WTC11 (cell line): ENCODE results near the gene COL20A1. TPM values are rescaled to one million over a fixed set of nuclear protein-coding genes. Genes with fewer than 3 reads are reported as not detected.

Source experiments
- CREM ChIP-seq: sonication (generic); formaldehyde crosslinking; IDR thresholded peaks from 2 replicates; pipeline ENCODE4 v1.8.1; 2022; ENCODE audit warnings: mild to moderate bottlenecking, missing genetic modification reagents, moderate library complexity
- ELF4 ChIP-seq: sonication (generic); formaldehyde crosslinking; IDR thresholded peaks from 2 replicates; pipeline ENCODE4 v1.8.1; 2022; ENCODE audit warnings: low read depth, mild to moderate bottlenecking, moderate library complexity, missing genetic modification reagents
- IRF2 ChIP-seq: sonication (generic); formaldehyde crosslinking; IDR thresholded peaks from 2 replicates; pipeline ENCODE4 v1.8.0; 2022; ENCODE audit warnings: low read depth, missing genetic modification reagents, borderline replicate concordance
- JUN ChIP-seq: sonication (generic); formaldehyde crosslinking; IDR thresholded peaks from 2 replicates; pipeline ENCODE4 v1.8.0; 2023; ENCODE audit warnings: mild to moderate bottlenecking, missing genetic modification reagents
- KAT7 ChIP-seq: sonication (generic); formaldehyde crosslinking; IDR thresholded peaks from 2 replicates; pipeline ENCODE4 v1.8.1; 2023; ENCODE audit warnings: missing genetic modification reagents, mild to moderate bottlenecking, borderline replicate concordance
- TEAD4 ChIP-seq: sonication (generic); formaldehyde crosslinking; IDR thresholded peaks from 2 replicates; pipeline ENCODE4 v1.8.0; 2022; ENCODE audit warnings: mild to moderate bottlenecking, missing genetic modification reagents
- total RNA-seq: library from RNA; stranded (reverse); gene quantifications from 3 replicates; pipeline ENCODE4 v1.2.3, GENCODE V29; 2021
- TF ChIP-seq, protein P1 (sequence below): sonication (generic); formaldehyde crosslinking; IDR thresholded peaks from 2 replicates; pipeline ENCODE4 v1.8.1; 2022; ENCODE audit warnings: missing genetic modification reagents, borderline replicate concordance
- TF ChIP-seq, protein P2 (sequence below): fragments of 250-450 bp; sonication (Bioruptor Pico); IDR thresholded peaks from 2 replicates; pipeline ENCODE4 v1.9.0; 2021; ENCODE audit warnings: mild to moderate bottlenecking
- TF ChIP-seq, protein P3 (sequence below): sonication (generic); formaldehyde crosslinking; IDR thresholded peaks from 2 replicates; pipeline ENCODE4 v1.8.1; 2022; ENCODE audit warnings: low read depth, missing genetic modification reagents, borderline replicate concordance
- TF ChIP-seq, protein P4 (sequence below): sonication (generic); formaldehyde crosslinking; IDR thresholded peaks from 2 replicates; pipeline ENCODE4 v1.8.0; 2023; ENCODE audit warnings: missing genetic modification reagents, mild to moderate bottlenecking, borderline replicate concordance
- TF ChIP-seq, protein P5 (sequence below): sonication (generic); formaldehyde crosslinking; IDR thresholded peaks from 2 replicates; pipeline ENCODE4 v1.8.1; 2022; ENCODE audit warnings: low read depth, mild to moderate bottlenecking, moderate library complexity, missing genetic modification reagents, borderline replicate concordance
- TF ChIP-seq, protein P6 (sequence below): sonication (generic); formaldehyde crosslinking; conservative IDR thresholded peaks from 2 replicates; pipeline ENCODE4 v1.8.1; 2022; ENCODE audit warnings: mild to moderate bottlenecking, missing genetic modification reagents
- TF ChIP-seq, protein P7 (sequence below): sonication (generic); formaldehyde crosslinking; IDR thresholded peaks from 2 replicates; pipeline ENCODE4 v1.8.0; 2022; ENCODE audit warnings: mild to moderate bottlenecking, missing genetic modification reagents

Gene COL20A1
- total RNA-seq, 1 experiment from 2014 or later = 1.3 TPM

DNA sequence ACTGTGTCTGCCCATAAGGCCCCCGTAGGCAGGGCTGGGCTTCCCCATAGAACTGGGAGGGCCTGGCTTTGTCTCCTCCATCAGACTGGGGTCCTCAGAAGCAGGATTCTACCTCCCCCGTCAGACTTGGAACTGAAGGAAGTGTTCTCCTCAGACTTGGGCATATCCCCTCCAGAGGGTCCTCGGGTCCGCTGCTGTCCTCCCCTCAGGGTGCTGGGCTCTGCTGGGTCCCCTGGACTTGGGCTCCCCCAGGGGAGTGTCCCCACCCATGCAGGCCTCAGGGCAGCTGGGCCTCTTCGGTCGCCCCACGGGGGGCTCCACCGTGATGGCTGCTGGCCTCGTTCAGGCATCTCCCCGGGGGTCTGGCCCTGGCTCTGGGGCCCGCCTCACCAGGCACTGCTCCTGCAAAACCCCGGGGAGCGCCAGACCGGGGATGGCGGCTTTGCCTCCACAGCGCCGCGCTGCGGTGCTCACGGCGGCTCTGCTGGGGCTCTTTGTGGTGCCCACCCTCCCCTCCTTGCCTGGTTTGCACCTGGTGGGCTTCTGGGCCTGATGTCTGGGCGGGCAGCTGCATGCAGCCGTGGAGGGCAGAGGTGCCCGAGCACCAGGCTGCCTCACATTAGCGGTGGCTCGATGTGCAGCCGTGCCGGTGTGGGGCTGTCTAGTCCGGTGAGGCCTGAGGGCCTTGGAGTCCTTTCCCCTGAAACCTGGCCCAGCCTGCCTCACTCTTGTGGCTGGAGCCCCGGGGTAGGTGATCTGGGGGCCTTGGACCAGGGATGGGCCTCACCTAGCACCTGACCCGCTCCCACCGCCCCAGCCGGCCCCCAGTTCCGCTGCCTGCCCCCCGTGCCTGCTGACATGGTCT is 13.9 kb downstream of the COL20A1 start (continued):
- TF ChIP-seq, protein P1, sequence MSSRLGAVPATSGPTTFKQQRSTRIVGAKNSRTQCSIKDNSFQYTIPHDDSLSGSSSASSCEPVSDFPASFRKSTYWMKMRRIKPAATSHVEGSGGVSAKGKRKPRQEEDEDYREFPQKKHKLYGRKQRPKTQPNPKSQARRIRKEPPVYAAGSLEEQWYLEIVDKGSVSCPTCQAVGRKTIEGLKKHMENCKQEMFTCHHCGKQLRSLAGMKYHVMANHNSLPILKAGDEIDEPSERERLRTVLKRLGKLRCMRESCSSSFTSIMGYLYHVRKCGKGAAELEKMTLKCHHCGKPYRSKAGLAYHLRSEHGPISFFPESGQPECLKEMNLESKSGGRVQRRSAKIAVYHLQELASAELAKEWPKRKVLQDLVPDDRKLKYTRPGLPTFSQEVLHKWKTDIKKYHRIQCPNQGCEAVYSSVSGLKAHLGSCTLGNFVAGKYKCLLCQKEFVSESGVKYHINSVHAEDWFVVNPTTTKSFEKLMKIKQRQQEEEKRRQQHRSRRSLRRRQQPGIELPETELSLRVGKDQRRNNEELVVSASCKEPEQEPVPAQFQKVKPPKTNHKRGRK (CRISPR knock-in tag) = no peak
- TF ChIP-seq IRF2 (no peak), ELF4 (CRISPR knock-in tag) (no peak), KAT7 (CRISPR knock-in tag) (no peak), CREM (CRISPR knock-in tag) (no peak), TEAD4 (CRISPR knock-in tag) (no peak), JUN (CRISPR knock-in tag) (no peak)
- TF ChIP-seq, protein P2, sequence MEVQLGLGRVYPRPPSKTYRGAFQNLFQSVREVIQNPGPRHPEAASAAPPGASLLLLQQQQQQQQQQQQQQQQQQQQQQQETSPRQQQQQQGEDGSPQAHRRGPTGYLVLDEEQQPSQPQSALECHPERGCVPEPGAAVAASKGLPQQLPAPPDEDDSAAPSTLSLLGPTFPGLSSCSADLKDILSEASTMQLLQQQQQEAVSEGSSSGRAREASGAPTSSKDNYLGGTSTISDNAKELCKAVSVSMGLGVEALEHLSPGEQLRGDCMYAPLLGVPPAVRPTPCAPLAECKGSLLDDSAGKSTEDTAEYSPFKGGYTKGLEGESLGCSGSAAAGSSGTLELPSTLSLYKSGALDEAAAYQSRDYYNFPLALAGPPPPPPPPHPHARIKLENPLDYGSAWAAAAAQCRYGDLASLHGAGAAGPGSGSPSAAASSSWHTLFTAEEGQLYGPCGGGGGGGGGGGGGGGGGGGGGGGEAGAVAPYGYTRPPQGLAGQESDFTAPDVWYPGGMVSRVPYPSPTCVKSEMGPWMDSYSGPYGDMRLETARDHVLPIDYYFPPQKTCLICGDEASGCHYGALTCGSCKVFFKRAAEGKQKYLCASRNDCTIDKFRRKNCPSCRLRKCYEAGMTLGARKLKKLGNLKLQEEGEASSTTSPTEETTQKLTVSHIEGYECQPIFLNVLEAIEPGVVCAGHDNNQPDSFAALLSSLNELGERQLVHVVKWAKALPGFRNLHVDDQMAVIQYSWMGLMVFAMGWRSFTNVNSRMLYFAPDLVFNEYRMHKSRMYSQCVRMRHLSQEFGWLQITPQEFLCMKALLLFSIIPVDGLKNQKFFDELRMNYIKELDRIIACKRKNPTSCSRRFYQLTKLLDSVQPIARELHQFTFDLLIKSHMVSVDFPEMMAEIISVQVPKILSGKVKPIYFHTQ (CRISPR knock-in tag) = no peak
- TF ChIP-seq, protein P3, sequence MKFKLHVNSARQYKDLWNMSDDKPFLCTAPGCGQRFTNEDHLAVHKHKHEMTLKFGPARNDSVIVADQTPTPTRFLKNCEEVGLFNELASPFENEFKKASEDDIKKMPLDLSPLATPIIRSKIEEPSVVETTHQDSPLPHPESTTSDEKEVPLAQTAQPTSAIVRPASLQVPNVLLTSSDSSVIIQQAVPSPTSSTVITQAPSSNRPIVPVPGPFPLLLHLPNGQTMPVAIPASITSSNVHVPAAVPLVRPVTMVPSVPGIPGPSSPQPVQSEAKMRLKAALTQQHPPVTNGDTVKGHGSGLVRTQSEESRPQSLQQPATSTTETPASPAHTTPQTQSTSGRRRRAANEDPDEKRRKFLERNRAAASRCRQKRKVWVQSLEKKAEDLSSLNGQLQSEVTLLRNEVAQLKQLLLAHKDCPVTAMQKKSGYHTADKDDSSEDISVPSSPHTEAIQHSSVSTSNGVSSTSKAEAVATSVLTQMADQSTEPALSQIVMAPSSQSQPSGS (CRISPR knock-in tag) = no peak
- TF ChIP-seq, protein P4, sequence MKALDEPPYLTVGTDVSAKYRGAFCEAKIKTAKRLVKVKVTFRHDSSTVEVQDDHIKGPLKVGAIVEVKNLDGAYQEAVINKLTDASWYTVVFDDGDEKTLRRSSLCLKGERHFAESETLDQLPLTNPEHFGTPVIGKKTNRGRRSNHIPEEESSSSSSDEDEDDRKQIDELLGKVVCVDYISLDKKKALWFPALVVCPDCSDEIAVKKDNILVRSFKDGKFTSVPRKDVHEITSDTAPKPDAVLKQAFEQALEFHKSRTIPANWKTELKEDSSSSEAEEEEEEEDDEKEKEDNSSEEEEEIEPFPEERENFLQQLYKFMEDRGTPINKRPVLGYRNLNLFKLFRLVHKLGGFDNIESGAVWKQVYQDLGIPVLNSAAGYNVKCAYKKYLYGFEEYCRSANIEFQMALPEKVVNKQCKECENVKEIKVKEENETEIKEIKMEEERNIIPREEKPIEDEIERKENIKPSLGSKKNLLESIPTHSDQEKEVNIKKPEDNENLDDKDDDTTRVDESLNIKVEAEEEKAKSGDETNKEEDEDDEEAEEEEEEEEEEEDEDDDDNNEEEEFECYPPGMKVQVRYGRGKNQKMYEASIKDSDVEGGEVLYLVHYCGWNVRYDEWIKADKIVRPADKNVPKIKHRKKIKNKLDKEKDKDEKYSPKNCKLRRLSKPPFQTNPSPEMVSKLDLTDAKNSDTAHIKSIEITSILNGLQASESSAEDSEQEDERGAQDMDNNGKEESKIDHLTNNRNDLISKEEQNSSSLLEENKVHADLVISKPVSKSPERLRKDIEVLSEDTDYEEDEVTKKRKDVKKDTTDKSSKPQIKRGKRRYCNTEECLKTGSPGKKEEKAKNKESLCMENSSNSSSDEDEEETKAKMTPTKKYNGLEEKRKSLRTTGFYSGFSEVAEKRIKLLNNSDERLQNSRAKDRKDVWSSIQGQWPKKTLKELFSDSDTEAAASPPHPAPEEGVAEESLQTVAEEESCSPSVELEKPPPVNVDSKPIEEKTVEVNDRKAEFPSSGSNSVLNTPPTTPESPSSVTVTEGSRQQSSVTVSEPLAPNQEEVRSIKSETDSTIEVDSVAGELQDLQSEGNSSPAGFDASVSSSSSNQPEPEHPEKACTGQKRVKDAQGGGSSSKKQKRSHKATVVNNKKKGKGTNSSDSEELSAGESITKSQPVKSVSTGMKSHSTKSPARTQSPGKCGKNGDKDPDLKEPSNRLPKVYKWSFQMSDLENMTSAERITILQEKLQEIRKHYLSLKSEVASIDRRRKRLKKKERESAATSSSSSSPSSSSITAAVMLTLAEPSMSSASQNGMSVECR (CRISPR knock-in tag) = no peak
- TF ChIP-seq, protein P5, sequence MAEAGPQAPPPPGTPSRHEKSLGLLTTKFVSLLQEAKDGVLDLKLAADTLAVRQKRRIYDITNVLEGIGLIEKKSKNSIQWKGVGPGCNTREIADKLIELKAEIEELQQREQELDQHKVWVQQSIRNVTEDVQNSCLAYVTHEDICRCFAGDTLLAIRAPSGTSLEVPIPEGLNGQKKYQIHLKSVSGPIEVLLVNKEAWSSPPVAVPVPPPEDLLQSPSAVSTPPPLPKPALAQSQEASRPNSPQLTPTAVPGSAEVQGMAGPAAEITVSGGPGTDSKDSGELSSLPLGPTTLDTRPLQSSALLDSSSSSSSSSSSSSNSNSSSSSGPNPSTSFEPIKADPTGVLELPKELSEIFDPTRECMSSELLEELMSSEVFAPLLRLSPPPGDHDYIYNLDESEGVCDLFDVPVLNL (CRISPR knock-in tag) = no peak
- TF ChIP-seq, protein P6, sequence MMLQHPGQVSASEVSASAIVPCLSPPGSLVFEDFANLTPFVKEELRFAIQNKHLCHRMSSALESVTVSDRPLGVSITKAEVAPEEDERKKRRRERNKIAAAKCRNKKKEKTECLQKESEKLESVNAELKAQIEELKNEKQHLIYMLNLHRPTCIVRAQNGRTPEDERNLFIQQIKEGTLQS (CRISPR knock-in tag) = no peak
- TF ChIP-seq, protein P7, sequence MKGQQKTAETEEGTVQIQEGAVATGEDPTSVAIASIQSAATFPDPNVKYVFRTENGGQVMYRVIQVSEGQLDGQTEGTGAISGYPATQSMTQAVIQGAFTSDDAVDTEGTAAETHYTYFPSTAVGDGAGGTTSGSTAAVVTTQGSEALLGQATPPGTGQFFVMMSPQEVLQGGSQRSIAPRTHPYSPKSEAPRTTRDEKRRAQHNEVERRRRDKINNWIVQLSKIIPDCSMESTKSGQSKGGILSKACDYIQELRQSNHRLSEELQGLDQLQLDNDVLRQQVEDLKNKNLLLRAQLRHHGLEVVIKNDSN (CRISPR knock-in tag) = no peak
